Glutamatergic neuron (in vitro differentiated cells): ENCODE data around the gene C17orf58. TPM values are rescaled to one million over a fixed set of nuclear protein-coding genes. Genes with fewer than 3 reads are reported as not detected.
"Not testable (repeated sequence)": the region's sequence is repeated elsewhere in the genome, so short reads cannot be mapped to it uniquely, and the experiment has no call there.

Source experiments
- DNase-seq: peaks from one replicate; pipeline ENCODE4 v3.0.0; 2022
- H3K27ac Mint-ChIP-seq: one replicate; pipeline ENCODE4 v1.8.0; 2020; ENCODE audit warnings: mild to moderate bottlenecking, mixed read lengths, inconsistent platforms; ENCODE audit not compliant: unreplicated experiment
- H3K27me3 Mint-ChIP-seq: one replicate; pipeline ENCODE4 v1.8.0; 2020; ENCODE audit warnings: mild to moderate bottlenecking, moderate library complexity, mixed read lengths, inconsistent platforms; ENCODE audit not compliant: unreplicated experiment
- H3K36me3 Mint-ChIP-seq: one replicate; pipeline ENCODE4 v1.8.0; 2020; ENCODE audit warnings: mild to moderate bottlenecking, mixed read lengths, inconsistent platforms; ENCODE audit not compliant: unreplicated experiment
- H3K4me1 Mint-ChIP-seq: one replicate; pipeline ENCODE4 v1.8.0; 2020; ENCODE audit warnings: mild to moderate bottlenecking, low read depth, mixed read lengths, inconsistent platforms; ENCODE audit not compliant: unreplicated experiment
- H3K4me3 Mint-ChIP-seq: one replicate; pipeline ENCODE4 v1.8.0; 2020; ENCODE audit warnings: mild to moderate bottlenecking, mixed read lengths, inconsistent platforms; ENCODE audit not compliant: unreplicated experiment
- H3K9me3 Mint-ChIP-seq: one replicate; pipeline ENCODE4 v1.8.0; 2020; ENCODE audit warnings: mild to moderate bottlenecking, moderate library complexity, mixed read lengths, inconsistent platforms; ENCODE audit not compliant: unreplicated experiment
- CTCF ChIP-seq: fragments of 200-600 bp; sonication (generic); IDR thresholded peaks from one replicate; pipeline ENCODE4 v1.5.0; 2021; ENCODE audit not compliant: partially characterized antibody, unreplicated experiment
- long read RNA-seq: library from polyadenylated mRNA; unstranded; transcript quantifications from one replicate; pipeline ENCODE4 v2.0.0, GENCODE V29; 2020; ENCODE audit not compliant: unreplicated experiment
- total RNA-seq: library from RNA; stranded (reverse); fragmentation: NEBNext Ultra II Directional; extraction: Animal tissue kit (Norgen Biotek cat#: 25700); gene quantifications from one replicate; pipeline ENCODE4 v1.2.1, GENCODE V29; 2021; ENCODE audit not compliant: unreplicated experiment

Gene C17orf58
- total RNA-seq = 9.9 TPM
- long read RNA-seq, partial matches to known transcripts = 3 of 14 reads
- long read RNA-seq, other reads (novel, unspliced or antisense) = 5 of 14 reads

GRCh38 chr17:67996301-67997171, at the start of gene C17orf58:
Gene C17orf58, minus strand, starts transcription at chr17:67996469. Its CDS starts 271 bp downstream, at chr17:67996198.
- peak within 1 kb of the TSS; percentile 5 for H3K27ac Mint-ChIP-seq
- peaks cover 12% of the 10 kb centered on the region for H3K9me3 Mint-ChIP-seq
- peaks cover 15% of the 10 kb centered on the region for H3K27me3 Mint-ChIP-seq

DNA sequence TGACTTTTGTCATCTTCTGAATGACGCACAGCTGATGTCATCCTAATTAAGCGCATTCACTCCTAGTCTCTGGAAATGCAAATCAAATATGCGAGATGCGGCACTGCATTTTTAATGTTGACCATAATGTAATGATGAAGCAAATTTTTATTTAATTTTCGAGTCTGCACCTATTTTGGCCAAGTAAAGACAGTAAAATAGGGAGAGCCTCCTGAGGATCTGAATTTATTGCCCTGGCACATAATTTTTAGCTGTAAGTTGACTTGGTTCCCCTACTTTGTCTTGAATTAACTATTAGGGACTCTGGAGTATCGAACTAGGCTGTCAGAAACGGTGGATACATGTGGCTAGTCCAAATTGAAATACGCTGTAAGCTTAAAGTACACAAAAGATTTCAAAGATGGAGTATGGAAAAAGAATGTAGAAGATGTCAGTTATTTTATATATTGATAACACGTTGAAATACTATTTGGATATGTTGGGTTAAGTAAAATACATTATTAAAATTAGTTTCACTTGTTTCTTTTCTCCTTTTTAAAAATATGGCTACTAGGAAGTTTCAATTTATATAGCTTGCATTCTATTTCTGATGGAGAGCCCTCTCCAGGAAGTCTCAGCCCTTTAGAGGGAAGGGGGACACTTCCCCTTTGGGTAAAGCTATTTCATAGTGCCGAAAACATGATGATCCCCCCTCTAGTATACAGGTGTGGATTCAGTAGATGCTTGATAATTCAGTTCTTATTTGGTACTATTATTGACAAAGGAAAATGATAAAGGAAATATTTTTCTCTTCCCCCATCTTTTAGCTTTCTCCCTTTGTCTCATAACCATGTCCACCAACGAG, 40.3 kb upstream of the C17orf58 start:
- Mint-ChIP-seq H3K4me1 (peaks cover 3% of the 10 kb centered on the region), H3K36me3 (no peaks in the 10 kb centered on the region), H3K27ac (peak overlapping the region; percentile 97), H3K4me3 (peak overlapping the region; percentile 96), H3K27me3 (no peaks in the 10 kb centered on the region), H3K9me3 (peaks cover 5% of the 10 kb centered on the region)
- no peak for DNase-seq
- TF ChIP-seq CTCF = no peak

More at GRCh38 chr17:67996301-67997171, at the start of gene C17orf58:
- not testable (repeated sequence) for DNase-seq, H3K36me3 Mint-ChIP-seq
- Mint-ChIP-seq H3K4me3 (peak within 1 kb of the TSS; percentile 99), H3K4me1 (peaks cover 16% of the 10 kb centered on the region)

DNA sequence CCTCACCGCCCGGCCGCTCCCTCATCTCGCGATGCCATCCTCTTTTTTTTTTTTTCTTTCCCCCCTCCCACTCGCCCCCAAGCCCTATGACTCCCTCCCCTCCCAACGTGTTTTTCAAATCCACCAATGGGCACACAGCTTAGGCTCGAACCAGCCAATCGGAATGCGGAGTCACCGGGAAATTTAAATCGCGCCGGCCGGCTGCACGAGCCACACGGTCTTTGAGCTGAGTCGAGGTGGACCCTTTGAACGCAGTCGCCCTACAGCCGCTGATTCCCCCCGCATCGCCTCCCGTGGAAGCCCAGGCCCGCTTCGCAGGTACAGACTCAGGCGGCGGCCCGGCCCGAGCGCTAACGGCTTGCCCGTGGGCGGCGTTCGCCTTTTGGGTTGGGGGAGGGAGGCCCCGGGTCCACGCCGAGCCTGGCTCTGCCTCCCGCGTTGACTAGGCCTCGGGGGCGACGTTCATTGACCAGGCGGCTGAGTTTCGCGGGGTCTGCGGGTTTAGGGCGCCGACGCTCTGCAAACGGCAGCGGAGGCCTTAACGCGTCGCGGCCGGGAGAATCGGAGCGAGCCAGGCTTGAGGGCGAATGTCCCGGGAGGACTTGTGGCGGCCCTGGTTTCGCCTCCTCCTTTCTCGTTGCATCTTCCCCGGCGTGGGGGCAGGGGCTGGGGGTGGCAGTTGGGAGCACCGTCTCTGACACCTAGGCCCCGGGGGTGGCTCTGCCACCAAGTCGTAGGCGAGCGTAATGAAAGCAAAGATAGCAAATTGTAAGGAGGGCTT, 39.4 kb upstream of the C17orf58 start, which contains the start of gene KPNA2:
KPNA2 (plus strand) TSS at position 213 of the 781 bp plus-strand sequence. CDS start 1,398 bp downstream, outside the sequence.
- peak within 1 kb of the TSS; percentile 97 for H3K27ac Mint-ChIP-seq
- peaks cover 3% of the 10 kb centered on the region for H3K4me1 Mint-ChIP-seq
- H3K27me3 Mint-ChIP-seq = no peaks in the 10 kb centered on the region
- DNase-seq = peak; percentile 94
- TF ChIP-seq CTCF = no peak
- H3K4me3 Mint-ChIP-seq = peak within 1 kb of the TSS; percentile 96
- H3K36me3 Mint-ChIP-seq = no peaks in the 10 kb centered on the region
- H3K9me3 Mint-ChIP-seq = peaks cover 5% of the 10 kb centered on the region

DNA sequence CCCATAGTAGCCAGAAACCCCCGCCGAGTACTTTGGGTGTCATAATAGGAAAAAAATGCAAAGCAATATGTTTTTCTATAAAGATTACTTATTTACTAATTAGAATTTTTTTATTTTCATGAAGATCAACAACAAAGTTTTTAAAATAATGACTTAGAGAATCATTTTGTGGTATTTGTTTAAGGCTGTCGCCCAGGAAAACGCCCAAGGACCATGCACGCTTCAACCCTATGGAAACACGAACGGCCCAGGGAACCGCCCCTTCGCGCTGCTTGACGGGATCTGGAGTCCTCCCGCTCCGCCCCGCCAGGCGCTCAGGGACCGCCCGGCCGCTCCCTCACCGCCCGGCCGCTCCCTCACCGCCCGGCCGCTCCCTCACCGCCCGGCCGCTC, 38.9 kb upstream of the C17orf58 start:
- Mint-ChIP-seq H3K27me3 (no peaks in the 10 kb centered on the region), H3K9me3 (peaks cover 5% of the 10 kb centered on the region), H3K4me3 (peak overlapping the region; percentile 96), H3K36me3 (no peaks in the 10 kb centered on the region), H3K4me1 (peaks cover 3% of the 10 kb centered on the region), H3K27ac (peak overlapping the region; percentile 97)
- no peak for TF ChIP-seq CTCF
- DNase-seq = peak; percentile 96

- Mint-ChIP-seq H3K36me3 (no peaks in the 10 kb centered on the region), H3K4me3 (peak overlapping the region; percentile 67), H3K4me1 (peaks cover 6% of the 10 kb centered on the region), H3K9me3 (peaks cover 7% of the 10 kb centered on the region), H3K27ac (peak overlapping the region; percentile 90), H3K27me3 (peaks cover 2% of the 10 kb centered on the region)
- no peak for TF ChIP-seq CTCF
- no peak for DNase-seq
These were observed 38.1 kb upstream of the C17orf58 start for GRCh38 chr17:68034452-68034776.
